Islet precursor cell (in vitro differentiated cells): ENCODE results near the gene POLR2M.

Source experiments
- DNase-seq: peaks from one replicate; pipeline ENCODE4 v3.0.0-alpha.2; 2018

POLR2M gene

DNA sequence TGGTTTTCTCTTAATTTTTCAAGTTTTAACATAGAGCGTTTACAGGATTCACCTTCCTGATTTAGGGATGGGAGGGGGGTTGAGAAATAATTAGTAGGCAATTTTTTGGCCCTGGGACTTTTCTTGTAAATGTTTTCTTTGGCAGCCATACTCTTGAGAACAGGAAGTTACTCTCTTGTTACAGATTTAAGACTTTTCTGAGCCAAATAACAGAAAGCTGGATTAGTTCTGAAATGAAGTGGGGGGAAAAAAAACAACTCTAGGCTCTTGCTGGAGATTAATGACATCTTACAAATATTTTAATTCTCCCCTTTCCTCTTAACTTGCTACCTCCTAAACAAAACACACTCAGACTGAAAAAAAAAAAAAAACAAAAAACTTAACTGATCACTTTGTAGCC, 13.8 kb upstream of the POLR2M start:
- DNase-seq = no peak

DNA sequence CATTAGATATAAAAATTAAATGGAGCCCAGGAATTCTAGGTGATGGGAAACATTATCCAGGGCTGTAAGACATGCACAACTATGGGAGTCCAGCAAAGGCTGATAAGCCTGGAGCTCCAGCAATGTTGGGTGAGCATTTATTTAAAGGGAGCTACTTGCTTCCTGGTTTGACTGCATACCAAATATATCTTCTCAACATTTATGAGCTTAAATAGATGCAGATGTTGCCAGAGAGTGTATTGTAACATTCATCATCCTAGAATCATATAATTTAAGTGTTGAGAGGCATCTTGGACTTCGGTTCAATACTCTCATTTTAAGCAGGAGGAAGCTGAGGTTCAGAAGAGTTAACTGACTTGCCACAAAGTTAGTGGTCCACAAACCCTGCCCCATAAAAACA, 12.2 kb upstream of the POLR2M start:
- no peak for DNase-seq

DNA sequence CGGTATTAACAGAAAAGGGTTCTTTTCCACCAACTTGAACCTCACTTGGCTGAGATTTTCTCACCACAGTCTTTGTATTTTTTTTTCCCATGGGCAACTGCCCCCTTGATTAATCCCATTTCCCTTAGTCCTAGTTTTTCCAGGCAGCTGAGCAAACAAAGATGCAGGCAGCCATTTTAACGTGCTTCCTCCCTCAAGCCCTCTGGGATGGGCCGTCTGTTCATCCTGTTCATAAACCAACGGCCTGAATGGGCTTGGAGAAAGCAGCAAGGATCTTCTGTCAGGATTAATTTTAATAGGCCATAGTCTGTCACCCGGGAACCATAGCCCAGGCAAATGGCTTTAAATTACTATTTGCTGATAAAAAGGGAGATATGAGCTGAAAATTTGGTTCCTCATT, 10.4 kb upstream of the POLR2M start:
- no peak for DNase-seq

DNA sequence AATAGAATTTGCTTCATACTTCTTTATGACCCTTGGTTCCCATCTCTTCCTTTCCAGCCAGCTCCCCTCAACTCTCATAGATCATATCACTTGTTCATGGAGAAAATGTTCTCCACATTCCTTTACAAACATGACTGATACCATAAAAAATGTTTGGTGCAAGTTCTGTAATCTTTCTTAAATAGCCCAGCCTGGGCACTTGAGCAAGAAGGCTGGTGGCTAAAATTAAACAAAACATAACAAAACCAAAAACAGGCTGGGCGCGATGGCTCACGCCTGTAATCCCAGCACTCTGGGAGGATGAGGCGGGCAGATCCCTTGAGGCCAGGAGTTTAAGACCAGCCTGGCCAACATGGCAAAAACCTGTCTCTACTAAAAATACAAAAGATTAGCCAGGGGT, 8.9 kb upstream of the POLR2M start:
- DNase-seq = no peak

DNA sequence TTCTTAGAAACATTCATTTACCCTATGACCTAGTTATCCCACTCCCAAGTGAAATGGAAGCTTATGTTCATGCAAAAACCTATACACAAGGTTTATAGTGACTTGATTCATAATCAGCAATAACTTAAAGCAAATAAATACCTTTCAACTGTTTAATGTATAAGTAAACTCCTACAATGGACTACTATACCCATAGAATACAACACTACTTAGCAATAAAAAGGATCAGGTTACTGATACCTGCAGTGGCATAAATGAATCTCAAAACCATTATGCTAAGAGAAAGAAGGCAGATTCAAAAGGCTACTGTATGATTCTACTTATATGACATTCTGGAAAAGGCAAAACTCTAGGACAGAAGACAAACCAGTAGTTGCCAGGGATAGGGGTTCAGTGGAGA, 8.3 kb upstream of the POLR2M start:
- no peak for DNase-seq

DNA sequence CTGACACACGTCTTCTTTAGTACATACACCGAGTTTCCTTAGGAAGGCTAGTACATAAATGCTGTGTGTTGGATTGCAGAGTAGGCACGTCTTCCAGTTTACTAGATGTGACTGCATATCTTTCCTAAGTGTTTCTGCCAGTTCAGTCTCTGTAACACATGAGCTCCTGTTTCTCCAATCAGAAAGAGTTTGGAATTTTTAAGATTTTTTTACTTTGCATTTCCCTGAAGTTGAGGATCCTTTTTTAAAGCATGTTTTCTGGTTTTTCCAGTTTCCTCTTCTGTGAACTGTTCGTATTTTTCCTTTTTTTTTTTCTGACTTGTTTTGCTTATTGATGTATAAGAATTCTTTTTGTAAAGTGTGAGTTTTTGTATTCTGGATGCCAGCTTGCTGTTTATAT, 7.5 kb upstream of the POLR2M start:
- DNase-seq = no peak

DNA sequence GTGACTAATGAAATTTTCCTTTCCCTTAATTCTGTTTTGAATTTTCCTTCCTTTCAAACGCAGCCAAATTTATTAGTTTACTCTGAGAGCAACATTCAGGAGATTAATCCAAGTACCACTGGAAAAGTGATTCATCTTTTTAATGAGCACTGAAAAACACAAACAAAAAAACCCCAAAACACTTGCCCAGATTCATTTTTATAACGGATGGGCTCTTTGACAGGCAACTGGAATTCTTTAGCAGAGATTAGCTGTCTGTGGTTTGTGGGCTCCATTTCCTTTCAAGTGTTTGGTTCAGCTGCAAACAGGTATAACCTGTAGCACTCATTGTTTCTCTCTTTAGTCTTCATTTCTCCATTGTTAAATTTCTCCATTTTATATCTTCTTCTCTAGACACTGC, 3.1 kb upstream of the POLR2M start:
- DNase-seq = no peak

DNA sequence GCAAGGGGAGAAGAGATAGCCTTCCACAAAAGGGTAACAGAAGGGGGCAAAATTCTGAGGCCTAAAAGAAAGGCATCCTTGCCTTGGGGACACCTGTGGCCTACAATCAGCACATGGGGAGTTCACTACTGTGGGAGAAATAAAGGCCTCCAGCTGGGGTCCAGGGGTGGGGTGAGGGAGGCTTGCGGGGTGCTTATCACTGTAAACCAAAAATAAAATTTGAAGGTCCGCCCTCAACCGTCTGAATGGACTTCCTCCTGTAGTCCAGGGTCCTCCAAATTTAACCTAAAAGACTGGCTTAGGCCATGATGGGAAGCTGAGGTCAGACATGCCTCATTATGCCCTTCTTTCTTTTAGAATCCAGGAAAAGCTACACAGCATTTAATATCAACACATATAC, 2.1 kb upstream of the POLR2M start:
- DNase-seq = no peak

DNA sequence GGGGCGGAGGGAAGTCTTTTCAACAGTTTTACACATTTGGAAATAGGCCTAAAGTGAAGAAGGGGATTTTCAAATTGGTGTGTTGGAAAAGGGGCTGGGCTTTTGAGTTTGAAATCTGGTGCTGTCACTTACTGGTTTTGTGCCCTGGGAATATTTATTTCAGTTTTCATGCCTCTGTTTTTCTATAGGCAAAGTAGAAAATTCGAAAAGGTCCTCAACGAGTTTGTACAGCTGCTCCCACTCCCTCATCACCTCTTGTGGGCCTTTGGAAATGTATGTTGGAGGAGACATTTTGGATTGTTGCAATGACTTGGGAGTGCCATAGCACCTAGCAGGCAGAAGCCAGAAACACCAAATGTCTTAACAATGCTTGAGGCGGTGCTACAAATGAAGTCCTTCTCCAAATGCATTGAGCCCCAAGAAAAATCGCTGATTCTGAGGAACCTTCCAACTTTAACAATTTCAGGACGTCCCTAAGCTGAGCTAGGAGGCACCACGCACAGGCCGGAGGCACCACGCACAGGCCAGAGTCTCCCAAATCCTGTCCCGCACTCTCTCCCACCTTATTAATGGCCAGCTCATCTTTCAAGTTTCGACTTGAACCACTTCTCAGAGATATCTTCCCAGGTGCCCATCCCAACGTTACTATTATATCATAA, 639 bp upstream of the POLR2M start:
- no peak for DNase-seq

DNA sequence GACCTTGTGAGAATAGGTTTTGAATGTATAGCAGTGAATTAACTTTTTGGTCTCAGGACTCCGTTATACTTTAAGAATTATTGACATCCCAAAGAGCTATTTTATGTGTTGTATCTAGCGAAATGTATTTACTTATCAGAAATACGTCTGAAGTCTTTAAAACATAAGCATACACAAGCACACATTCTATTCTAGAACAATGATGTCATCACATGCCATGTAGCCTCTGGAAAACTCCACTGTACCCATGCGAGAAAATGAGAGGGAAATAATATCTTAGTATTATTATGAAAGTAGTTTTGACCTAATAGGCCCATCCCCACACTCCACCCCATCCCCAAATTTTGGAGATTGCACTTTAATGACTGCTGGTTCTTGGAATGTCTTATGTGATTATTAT, 1.5 kb downstream of the POLR2M start:
- no peak for DNase-seq

DNA sequence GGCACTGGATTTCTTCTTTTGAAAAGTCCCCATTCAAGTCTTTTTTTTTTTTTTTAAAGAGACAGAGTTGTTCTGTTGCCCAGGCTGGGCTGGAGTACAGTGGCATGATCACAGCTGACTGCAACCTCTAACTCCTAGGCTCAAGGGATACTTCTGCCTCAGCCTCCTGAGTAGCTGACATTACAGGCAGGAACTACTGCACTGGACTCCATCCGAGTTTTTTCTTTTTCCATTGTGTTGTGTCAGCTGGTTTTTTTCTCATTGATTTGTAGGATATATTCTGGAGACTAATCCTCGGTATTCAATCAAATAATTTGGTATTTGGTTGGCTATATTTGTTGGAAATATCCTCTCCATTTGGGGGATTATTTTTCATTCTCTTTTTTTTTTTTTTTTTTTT, 11.8 kb downstream of the POLR2M start:
- no peak for DNase-seq

DNA sequence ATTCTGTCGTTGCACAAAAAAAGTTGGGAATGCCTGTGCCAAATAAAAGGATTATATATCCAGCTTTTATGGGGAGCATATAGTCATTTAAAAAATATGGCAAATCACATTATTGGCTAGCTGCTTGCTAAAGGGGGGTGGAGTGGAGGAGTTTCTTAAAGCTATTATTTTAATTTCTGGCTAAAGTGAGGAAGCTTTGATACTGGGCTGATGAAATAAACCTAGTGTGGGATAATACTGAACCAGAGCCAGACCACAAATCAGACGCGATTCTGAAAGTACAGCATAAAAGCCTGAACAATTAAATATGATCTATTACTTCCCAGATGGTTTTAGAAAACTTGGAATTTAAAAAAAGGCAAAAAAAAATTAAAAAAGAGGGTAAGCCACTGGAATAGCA, 14.4 kb downstream of the POLR2M start:
- no peak for DNase-seq

DNA sequence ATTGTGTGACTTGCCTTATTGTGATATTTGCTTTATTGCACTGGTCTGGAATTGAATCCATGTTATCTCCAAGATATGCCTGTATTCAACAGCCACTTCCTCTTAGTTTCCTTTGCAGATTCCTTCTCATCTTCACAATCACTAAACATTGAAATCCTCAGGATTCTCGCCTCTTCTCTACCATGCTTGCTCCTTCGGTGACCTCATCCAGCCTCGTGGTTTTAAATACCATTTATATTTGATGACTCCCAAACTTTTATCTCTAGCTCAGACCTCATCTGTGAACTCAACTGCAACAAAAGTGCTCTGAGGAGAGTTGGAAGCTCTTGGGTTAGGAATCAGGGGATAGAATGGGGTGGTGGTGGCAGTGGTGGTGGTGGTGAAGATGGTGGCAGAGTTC, 19.9 kb downstream of the POLR2M start:
- DNase-seq = no peak

DNA sequence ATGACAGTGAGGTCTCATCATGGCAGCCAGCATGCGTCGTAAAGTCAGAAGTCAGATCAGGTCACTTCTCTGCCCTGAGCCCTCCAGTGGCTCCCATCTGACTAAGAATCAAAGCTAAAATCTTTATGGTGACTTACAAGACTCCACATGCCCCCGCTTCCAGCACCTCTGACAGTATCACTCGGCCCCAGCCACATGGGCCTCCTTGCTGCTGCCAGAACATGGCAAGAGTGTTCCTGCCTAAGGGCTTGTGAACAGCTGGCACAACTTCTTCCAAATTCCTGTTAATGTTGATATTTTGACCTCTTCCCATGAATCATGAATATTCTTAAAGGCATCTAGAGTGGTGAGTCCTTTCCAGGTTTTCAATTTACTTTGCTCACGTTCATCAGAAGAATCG, 20.5 kb downstream of the POLR2M start:
- DNase-seq = no peak

DNA sequence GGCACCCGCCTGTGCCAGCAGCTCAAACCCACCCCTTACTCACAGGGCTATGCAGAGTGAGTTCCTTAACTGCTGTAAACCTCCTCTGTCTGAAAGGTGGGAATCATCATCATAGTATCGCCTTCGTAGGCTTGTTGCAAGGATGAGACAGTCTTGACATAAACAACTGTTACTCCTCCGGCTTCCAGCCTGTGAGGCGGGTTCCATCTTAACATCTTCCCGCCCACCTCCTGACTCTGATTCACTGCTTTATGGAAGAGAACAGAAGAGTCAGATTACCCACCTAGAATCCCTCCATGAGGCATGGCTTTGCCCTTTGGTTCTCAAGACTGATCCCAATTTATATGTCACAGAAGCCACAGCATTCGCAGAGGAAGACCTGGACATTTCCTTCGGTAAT, 21.9 kb downstream of the POLR2M start:
- DNase-seq = no peak

DNA sequence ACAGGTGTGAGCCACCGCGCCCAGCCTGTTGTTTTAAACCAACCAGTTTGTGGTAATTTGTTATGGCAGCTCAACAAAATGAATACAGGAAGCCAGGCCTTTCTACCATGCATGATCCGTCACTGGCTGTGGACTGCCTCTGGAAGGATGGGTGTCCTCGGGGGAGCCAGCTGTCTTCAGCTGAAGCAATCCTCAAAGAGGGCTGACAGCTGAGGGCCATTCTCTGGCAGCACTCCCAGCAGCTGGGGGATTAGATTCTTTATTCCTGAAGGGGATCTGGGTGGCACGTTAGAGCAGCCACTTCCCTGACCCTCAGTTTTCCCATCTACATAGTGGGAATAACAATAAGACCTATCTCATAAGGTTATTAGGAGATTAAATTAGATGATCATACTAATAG, 24.4 kb downstream of the POLR2M start:
- DNase-seq = no peak

DNA sequence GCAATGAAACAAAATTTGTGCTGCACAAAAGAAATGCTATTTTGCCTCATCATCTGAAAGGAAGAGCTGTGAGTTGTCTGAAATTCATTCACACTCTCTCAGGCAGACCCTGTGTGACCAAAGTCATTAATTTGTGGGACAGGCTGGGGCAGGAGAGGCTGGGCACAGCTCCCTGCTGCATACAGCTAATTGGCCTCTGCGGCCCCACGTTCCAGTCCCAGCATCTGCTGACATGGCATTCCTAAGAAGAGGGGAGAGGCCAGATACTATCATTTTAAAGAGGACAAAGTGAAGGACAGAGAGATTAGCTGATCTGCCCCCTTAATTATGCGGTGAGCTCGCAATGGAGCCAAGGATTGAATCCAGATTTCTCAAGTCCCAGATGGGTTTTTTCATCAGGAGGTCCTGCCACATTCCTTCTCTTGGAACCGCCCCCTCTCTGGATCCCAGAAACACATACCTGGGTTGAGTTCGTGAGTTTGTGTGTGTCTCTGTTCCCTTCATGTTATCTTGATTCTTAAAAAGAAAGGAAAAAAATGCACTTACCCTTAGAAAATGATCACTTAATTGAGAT, 25.1 kb downstream of the POLR2M start:
- DNase-seq = peak; percentile 68

DNA sequence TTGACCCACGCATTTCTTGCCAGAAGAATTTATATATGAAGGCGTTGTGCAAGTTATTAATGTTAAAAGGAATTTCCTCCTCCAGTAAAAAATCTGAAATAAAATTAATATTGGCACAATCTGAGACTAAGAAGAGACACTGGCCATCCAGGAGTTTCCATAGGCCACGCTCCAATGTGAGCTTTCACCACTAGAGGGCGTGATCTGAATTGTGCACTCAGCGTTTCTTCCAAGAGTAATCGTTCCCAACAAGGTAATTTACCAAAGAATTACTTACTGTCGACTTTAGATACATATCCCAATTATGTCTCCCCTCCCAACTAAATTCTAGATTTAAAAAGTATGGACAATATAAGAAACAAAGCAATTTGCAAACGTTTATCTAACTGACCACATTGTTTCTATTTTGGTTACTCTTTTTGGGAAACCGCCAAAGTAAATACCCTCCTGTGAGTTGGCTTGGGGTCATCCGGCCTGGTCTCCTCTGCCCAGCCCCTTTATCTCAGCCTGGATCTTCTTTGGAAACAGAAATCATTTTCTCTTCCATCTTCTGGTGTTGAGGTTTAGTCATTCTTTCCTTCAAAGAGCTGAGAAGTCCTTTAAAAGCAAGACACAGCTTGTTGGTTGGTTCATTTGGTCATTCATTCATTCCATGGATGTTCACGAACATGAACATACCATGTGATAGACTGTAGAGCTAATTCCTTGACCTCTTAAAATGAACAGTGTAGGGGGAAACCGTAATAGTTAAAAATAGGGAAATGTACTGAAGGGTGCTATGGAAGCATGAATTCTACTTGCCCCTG, 26.2 kb downstream of the POLR2M start:
- DNase-seq = no peak

DNA sequence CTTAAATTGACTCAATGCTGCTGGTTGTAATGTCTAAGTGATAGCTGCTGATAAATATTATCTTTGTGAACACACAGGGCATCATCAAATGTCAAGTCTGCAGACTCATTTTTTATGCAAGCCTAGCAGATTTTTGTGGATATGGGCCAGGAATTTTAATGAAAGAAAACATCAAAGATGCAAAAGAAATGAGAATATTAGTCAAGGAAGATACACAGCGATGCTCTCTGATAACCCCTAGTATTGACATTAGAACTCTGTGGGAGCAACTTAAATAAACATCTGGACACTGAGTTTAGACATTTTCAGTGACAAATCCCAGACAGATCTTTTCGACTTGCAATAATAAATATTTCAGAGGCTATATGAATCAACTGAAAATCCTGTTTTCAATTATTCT, 28.3 kb downstream of the POLR2M start:
- no peak for DNase-seq

DNA sequence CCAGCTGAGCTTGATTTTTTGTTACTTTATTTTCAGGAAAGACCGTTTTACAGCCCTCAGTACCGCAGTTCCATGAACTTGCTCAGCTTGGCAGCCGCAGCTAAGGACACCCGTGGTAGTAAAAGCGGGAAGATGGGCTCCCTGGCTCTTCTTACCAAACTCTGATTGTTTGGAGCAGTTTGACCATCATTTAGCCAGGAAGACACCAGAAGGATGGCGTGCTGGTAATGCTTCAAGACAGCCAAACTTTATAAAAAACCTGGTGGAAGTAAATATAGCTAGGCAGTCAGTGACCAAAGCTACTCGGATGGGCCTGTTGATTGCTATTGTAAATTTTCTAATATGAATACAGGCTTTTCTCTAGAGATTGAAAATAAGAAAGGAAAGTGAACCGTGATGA, 28.9 kb downstream of the POLR2M start:
- DNase-seq = no peak

DNA sequence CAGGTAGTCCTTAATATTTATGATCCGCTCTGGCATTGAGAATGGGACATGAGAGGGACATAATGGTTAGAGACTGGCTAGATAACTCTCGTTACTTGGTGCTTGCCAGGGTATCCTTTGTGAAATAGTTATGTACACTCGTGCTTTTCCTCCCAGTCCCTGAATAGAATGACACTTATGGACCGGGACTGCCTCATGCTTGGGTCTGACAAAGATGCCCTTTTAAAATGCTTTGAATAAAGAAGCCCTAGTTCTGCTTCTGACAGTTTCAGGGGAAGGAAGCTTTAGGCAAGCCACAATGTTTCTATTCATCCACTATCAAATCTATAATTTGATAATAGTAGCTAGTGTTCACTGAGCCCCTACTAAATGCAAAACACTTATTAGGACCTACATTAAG, 29.4 kb downstream of the POLR2M start:
- no peak for DNase-seq

DNA sequence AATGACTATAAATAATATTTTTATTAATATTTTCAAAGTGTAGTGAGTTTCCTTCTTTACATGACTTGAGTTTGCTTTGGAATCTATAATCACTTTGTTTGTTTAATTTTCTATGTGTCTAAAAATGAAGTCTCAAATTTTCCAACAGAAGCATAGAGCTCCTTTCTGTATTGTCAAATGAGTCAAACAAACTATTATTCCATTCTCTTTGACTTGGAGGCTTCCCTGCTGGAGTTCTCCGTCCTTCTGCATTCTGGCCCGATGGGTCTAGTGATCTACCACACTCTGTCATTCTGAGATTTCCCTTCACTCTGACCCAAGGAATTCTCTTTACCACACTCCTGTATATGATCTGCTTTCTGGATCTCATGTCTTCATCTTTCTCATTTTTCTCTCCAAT, 30.1 kb downstream of the POLR2M start:
- no peak for DNase-seq

DNA sequence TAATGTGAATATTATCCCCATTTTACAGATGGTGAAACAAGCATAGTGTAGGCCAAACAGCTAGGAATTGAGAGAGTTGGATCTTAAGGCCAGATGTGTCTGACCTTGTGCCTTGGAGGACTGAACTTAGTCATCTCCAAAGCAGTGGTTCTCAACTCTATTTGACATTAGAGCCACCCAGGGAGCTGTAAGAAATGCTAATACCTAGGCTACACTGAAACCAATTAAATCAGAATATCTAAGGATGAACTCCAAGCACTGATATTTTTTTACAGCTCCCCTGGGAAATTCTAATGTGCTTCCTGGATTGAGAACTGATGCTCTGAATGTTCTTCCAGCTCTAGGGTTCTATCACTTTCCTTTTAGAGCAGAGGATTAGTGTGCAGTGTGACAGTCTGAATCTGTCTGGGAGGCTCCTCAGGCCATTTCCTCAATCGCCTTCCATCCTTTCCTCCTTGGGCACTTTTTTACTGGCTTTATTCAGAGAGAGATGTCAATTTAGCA, 32.3 kb downstream of the POLR2M start:
- no peak for DNase-seq

DNA sequence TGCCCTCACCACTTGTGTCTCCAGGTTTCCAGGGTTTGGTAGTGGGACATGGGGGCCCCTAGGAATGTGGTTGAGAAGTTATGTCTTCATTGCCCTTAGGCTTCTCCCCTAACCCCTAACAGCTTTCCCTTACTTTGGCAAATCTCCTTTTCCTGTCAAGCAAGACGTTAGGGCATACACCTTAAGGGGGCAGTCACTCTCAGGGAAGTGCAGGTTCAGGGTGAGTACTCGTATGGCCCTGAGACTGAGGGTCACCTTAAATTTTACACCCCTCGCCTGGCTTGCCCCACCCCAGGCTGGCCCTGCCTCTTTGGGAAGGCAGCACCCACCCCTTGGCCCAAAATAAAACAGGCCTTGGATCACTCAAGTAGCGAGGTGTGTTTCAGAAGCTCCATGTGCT, 33.5 kb downstream of the POLR2M start:
- DNase-seq = no peak
